HG03139 (cell line): ENCODE results near the gene SNX9.
"Not testable (repeated sequence)": the region's sequence is repeated elsewhere in the genome, so short reads cannot be mapped to it uniquely, and the experiment has no call there.

Source experiments
- ATAC-seq: cut with Tn5 transposase; IDR thresholded peaks from one replicate; pipeline ENCODE4 v1.9.1; 2021; ENCODE audit not compliant: unreplicated experiment

Gene SNX9

DNA sequence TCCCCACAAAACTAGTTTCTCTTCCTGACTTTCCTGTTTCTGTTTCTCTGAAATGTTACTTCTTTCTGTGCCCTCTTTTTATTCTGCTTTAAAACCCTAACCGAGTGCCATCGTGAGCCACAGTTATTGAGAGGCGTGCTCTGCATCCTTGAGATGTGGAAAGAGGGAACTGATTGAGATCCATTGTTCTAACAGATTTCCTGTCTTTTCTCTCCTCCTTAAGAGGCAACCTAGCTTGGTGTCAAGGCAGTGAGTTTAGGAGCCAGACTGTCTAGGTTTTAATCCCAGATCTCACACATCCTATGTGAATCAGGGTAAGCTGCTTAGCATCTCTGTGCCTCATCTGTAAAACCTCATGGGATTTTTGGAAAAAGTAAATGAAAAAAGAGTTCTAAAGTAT is 57.5 kb downstream of the SNX9 start:
- no peak for ATAC-seq

- no peak for ATAC-seq
Measured at GRCh38 chr6:157881342-157881741, 58.3 kb downstream of the SNX9 start.

- ATAC-seq = no peak
Measured at GRCh38 chr6:157884756-157885155, 61.7 kb downstream of the SNX9 start.

GRCh38 chr6:157885211-157885788 is 62.3 kb downstream of the SNX9 start:
- ATAC-seq = no peak

- no peak for ATAC-seq
Measured at GRCh38 chr6:157885876-157886275, 62.8 kb downstream of the SNX9 start.

- ATAC-seq = no peak
Measured at GRCh38 chr6:157887892-157888291, 64.8 kb downstream of the SNX9 start.

- no peak for ATAC-seq
Measured at GRCh38 chr6:157891544-157892362, 68.7 kb downstream of the SNX9 start.

- no peak for ATAC-seq
Measured at GRCh38 chr6:157892363-157892877, 69.4 kb downstream of the SNX9 start.

GRCh38 chr6:157893238-157893637 is 70.2 kb downstream of the SNX9 start:
- ATAC-seq = no peak

DNA sequence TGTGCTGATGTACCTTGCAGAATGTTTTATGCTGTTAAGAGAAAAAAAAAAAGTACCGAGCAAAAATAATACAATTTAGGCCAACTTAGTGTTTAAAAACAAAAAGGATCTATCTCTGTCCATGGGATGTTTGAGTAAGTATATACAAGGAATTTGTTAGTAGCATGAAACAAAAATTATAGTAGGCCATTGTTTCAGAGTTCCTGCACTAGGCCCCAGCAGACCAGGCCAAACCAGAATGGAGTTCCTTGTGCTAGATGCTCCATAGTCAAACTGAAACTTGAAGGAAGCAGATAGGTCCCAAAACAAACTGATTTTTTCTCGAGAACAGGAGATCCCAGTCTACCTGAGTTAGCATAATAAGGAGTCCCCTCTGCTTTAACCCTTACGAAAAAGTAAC is 72.5 kb downstream of the SNX9 start:
- ATAC-seq = no peak

DNA sequence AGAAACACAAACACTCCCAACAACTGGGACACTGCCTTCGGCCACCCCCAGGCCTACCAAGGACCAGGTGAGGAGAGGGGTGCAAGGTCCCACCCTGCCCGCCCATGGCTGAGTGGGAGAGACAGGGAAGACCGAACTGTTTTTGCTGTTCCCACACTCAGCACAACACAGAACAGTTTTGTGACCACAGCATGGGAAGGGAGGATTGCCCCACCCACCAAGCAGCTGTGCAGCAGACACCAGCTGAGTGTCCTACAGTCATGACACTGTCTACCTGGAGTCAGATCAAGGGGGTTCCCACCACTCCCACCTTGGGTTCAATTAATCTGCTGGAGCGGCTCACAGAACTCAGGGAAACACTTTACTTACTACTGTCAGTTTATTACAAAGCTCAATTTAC is 73.9 kb downstream of the SNX9 start:
- ATAC-seq = no peak

DNA sequence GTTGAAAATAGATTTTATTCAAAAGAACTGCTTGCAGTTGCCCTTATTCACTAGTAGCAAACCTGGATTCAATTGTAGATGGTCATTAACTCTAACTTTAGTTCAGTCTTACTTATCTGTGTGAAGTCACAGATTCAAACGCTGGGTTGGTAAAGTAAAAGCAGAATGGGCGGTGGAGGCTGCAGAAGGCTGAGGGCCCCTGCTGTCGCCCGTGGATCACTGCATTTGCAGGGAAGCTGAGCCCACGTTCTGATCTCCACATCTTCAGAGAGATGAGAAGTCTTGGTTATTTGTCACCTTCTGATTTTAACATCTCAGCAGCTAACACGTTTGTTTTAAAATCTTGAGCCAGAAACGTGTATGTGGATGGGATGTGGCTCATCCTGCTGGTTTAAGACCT is 75.1 kb downstream of the SNX9 start:
- ATAC-seq = no peak

- no peak for ATAC-seq
Measured at GRCh38 chr6:157898640-157899039, 75.6 kb downstream of the SNX9 start.

- not testable (repeated sequence) for ATAC-seq
Measured at GRCh38 chr6:157900262-157900661, 77.2 kb downstream of the SNX9 start.

DNA sequence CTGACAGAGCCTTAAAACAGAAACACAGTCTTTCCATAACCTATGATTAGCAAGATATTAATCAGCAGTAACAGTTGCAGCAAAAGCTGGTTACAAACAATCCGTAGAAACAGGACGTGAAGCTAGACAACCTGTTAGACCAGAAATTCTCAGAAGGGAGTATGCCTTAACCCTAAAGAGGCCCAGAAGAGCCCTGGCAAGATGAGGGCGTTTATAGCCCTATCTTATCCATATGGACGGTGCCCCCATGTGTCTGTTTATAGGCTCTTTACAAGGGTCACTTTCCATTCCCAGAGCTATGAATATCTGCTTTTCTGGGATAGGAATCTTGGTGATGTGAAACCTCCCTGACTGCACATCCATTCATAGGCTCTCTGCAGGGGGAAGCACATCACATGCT is 77.7 kb downstream of the SNX9 start:
- not testable (repeated sequence) for ATAC-seq

DNA sequence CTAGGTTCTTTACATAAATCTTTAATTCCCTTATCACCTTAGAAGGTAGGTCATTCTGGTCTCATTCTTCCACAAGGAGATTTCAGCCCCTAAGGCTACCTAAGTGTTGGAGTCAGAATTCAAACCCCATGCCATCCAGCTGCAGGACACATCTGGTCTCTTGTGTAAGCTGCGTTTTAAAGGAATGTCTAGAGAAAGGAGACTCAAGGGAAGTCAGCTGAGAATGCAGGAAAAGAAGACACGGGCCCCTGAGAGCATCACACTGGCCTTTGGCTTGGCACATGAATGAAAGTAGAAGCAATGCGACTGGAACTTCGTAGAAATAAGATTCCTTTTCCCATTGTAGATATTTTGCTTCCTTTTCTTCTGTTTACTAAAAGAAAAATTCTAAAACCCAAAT is 82.0 kb downstream of the SNX9 start:
- ATAC-seq = no peak

GRCh38 chr6:157905590-157906342 is 82.7 kb downstream of the SNX9 start:
- no peak for ATAC-seq

DNA sequence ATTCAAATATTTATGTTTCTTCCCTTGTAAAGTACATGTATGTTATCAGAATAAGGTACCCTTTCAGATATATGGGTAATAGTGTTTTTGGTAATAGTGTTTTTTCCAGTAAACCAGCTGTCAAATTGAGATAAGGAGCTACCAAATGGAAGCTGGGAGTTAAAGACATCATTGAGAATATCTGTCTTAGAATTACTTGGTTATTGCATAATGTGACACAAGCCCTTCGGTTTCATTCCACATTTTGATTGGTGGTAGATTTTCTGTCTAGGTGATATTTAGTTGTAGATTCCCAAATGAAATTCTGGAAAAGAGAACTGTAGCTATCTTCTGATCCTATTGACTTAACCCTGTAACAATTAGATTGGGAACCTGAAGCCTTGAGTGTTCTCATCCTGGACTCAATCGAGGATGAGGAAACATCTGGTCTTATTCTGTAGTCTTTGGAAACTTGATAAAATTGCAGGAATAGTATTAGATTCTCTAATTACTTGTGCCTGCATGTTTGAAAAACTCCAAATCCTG is 83.6 kb downstream of the SNX9 start:
- ATAC-seq = no peak

DNA sequence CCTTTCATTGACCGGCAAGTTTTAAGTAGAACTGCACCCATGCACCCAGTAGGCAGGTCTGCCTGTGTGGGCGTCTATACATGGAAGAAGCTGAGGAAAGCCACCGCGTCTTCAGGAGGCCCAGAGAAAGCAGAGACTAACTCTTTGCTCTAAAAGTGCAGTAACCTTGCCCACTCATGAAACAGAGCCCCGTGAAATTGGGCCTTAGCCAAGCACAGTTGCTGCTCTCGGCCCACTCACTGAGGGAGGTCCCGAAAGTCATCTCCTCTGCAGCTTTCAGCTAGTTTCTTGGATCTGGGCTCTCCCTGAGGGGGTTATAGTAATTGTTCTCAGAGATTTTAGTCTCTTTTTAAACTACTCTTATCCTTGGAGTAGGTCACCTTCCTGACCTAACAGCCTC is 84.6 kb downstream of the SNX9 start:
- ATAC-seq = no peak

DNA sequence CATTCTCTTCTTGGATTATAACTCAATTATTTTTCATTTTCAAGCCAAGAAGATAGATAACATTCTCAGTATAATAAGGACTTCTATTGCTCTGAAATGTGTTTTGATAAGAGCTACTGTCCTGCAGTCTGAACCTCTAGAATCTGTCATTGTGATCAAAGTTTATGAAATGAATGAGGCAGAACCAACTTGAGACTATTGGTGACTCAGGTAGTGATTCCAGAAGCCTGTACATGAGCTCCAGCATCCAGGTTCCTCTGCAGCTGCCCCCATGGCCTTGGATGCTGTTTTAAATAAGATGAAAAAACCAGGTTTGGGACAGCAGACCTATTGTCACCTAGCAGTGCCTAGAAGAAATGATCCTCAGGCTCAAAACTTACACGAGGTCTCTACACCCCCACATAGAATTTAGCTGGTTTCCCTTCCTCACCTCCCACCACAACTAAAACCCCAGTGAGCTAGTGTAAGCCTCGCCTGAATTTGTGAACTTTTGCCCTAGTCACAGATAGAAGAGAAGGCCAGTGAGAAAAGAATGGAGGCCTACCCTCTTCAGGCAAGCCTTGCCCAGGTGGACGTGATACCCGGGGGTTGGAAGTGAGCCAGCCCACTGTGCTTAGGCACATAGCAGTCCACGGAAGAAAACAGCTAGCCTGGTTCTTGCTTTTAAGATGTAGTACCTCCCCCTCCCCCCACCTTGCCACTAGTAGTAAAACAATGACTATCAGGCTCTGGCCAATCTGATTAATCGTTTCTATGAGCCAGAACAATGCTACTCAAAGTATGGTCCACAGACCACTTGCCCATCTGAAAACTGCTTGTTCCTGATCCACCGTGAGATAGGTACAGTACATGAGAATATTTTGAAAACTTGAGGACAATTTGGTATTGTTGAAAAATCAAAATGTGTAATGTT is 85.6 kb downstream of the SNX9 start:
- ATAC-seq = no peak

DNA sequence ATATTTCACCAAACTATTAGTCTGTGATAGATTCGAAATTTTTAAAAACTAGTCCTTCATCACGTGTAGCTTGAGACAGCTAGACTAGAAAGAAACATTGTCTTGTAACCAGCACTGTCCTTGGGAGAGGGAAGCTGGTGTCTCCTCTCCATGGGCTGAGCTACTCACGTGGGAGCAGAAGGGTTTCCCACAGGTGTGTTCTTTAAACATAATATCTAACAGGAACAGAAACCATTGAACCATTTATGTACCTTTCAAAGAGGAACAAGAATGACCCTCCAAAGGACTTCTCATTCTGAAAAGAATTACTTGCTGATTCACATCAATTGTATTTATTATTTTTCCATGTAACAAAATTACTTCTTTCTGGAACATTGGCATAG is 86.2 kb downstream of the SNX9 start:
- ATAC-seq = no peak
